NCI-H146 treated with DMSO at 0.1 percent for 48 hours (cell line): ENCODE results near the gene SSPN.

Source experiments
- DNase-seq: peaks from one replicate; lab custom pipeline; 2025; ENCODE audit not compliant: unreplicated experiment; lab: John Stamatoyannopoulos, UW

The SSPN gene

DNA sequence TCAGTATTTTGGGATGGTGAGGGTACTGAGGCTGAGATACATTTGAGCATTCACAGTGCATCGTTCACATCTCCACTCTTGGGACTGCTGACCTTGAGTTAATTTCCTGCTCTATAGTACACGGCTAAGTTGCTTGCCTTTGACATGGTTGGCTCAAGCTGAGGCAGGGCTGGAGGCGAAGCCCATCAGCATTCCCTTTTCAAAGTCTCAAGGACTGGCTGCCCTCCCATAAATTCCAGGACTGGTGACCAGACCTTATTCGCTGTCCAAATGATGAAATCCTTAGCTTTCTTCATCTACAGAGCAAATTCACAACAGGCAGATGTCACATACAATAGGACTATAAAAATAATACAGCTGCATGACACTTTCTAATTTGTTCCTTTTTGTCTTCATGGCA, 85.9 kb downstream of the SSPN start:
- no peak for DNase-seq

DNA sequence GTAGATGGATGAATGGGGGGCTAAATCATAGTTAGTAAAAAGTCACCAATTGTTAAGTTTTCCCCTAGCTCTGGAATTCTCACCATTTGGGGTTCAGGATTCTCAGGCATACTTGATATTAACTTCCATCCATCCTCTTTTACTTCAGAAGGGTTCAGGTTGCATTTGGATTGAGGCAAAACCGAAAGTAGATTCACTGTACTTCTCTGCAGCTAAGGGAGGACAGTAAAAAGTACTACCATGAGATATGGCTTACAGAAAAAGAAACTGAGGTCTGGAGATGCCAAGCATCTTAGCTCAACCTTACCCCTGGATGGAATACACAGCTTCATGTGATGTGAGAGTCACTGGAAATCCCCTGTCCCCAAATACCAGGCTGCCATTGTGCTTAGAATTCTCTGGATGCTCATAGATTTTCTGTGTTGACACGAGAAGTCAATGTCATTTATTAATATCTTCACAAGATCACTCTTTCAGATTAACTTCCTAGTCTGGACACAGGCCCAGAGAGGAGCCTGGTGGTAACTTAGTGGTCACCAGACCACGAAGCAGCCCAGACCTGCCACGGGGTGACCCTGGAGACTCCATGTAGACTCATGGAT, 87.1 kb downstream of the SSPN start:
- DNase-seq = no peak

DNA sequence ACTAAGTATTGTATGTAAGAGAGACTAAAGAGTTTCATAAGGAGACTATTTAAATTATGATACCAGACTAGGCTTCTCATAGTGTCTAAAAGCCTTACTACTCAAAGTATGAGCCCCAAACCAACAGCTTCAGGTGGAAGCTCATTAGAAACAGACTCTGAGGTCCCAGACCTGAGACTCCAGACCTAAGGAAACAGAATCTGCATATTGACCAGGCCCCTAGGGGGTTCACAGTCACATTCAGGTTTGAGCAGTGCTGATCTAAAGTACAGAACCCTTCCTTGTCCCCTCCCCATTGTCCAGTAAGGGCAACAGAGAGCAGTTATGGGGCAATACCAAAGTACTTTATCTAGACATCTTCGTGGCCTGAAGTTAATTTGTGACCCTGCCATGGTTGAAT, 87.7 kb downstream of the SSPN start:
- no peak for DNase-seq

DNA sequence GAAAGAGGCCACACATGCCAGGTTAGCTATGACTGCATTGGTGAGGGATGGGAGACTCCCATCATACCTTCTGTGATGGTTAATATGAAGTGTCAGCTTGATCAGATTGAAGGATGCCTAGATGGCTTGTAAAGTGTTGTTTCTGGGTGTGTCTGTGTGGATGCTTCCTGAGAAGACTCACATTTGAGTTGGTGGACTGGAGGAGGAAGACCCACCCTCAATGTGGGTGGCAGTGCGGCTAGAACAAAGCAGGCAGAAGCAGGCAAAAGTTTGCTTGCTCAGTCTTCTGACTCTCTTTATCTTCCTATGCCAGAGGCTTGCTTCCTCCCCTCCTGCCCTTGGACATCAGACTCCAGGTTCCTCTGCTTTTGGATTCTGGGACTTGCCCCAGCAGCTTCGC, 88.2 kb downstream of the SSPN start:
- DNase-seq = no peak

- no peak for DNase-seq
Measured at GRCh38 chr12:26285401-26285800, 90.0 kb downstream of the SSPN start.

DNA sequence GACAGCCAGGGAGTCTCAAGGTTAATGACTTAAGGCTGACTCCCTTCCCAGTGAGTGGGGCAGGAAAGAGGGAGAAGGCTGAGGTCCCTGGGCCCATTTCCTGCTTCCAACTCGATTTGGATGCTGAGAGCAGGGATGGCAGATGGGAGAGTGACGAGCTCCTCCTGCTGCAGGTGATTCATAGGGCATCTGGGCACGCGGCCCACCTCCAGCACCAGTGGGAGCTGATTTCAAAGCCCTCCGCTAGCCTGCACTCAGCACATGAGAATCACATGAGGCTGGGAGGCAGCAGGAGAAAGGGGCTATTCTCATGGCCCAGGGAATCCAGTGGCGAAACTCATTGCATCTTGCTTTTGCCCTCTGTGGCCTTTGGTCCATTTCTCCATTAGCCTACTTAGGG, 90.8 kb downstream of the SSPN start:
- no peak for DNase-seq

DNA sequence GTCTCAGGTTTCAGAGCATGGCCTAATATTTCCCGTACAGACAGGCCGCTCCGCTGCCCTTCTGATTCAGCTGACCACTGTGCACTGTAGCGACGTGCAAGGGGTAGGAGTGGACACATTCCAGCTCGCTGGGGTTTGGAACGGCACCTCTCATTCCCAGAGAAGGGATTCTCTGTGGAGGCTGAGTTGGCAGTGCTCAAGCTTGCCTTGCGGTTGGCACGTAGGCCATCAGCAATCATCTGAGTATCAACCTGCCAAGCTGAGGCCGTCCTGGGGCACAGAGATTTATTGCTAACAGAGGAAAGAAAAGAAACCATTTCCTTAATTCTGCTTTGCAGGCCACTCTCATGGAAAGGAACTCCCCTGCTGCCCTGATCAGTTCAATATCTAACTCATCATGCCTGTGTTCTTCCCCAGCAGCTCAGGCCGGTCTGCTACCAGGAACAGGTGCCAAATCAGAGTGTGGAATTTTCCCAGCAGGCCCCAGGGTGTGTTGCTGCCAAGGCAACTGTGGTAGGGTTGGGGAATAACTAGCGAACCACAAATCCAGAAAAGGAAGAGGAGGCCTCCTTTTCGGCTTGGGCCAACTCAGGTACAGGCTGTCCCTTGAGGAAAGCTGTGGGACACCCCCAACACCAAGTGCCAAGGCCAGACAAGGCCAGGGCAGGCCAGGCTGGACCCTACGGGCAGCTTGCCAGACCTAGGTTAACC, 92.5 kb downstream of the SSPN start:
- no peak for DNase-seq

- DNase-seq = no peak
Measured at GRCh38 chr12:26290565-26290964, 95.2 kb downstream of the SSPN start.

- DNase-seq = no peak
Measured at GRCh38 chr12:26292596-26292995, 97.2 kb downstream of the SSPN start.

DNA sequence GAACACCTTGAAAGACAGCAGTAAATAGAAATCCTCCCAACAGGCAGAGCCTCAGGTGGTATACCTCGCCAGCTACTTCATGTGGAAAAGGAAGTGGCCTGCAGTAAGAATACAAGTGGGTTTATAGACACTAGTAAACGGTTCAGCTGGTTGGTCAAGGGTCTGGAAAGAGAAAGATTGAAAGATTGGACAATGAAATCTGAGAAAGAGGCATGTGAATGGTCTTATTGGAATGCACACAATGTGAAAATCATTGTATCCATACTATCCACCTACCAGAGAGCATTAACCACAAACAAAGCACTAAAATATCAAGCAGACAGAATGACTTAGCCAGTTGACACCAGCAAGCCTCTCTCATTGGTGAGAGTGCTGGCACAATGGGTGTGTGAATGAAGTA, 98.2 kb downstream of the SSPN start:
- DNase-seq = no peak

DNA sequence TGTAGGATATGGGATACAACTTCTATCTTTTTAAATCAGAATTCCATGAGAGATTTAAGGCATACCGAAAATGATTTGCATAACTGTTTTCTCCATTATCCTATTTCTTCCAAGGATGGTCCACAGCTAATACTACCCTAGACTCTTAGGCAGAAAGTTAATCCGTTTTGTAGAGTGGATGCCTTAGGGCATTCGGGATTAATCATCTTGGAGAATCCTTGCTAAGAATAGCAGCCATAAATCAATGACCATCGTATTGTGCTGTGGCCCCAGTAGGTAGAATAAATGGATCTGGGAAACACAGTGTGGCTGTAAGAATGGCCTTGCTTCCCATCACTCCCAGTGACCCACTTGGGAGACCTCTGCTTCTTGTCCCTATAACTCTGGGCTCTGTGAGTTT, 99.6 kb downstream of the SSPN start:
- no peak for DNase-seq

GRCh38 chr12:26297396-26298070, 102.2 kb downstream of the SSPN start:
- DNase-seq = no peak

GRCh38 chr12:26298785-26299621, 103.6 kb downstream of the SSPN start:
- no peak for DNase-seq

DNA sequence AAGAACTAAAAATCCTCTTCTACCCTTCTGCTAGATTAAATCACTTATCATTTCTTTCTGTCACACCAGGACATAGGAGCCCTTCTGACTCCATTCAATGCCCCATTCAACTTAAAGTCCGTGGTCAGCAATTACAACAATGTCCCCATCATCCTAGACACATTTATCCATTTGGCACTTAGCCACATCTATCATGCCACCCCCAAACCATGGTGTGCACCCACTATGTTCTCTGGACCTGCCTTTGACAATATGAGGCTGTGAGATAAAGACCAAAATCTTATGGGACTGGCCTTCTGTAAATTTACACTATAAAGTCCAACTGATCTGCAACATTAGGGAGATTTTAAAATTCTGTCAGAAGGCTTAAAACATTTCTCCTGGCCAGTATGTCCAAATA, 104.4 kb downstream of the SSPN start:
- no peak for DNase-seq
